Esophagus muscularis mucosa (tissue), 4 donors: ENCODE measurements around the gene TMEM185A.

Source experiments
- EP300 ChIP-seq: sonication (generic); formaldehyde crosslinking; IDR thresholded peaks from one replicate; pipeline ENCODE4 v1.6.1; 2017; ENCODE audit warnings: antibody characterized with exemption
- POLR2A ChIP-seq: fragments of 450-650 bp; IDR thresholded peaks from one replicate; pipeline ENCODE4 v1.6.1; 2017; ENCODE audit warnings: antibody characterized with exemption, moderate library complexity, mild to moderate bottlenecking, low read depth
- TF ChIP-seq, protein P1 (sequence below), 3 experiments: fragments of 200-600 bp in 2 of 3; fragments of 450-650 bp in 1 of 3; sonication (generic) in 2 of 3; IDR thresholded peaks; one replicate each; pipeline ENCODE4 v1.5.1; 2017 to 2019; ENCODE audit warnings: antibody characterized with exemption in 3 of 3, mild to moderate bottlenecking in 2 of 3, moderate library complexity in 1 of 3

DNA sequence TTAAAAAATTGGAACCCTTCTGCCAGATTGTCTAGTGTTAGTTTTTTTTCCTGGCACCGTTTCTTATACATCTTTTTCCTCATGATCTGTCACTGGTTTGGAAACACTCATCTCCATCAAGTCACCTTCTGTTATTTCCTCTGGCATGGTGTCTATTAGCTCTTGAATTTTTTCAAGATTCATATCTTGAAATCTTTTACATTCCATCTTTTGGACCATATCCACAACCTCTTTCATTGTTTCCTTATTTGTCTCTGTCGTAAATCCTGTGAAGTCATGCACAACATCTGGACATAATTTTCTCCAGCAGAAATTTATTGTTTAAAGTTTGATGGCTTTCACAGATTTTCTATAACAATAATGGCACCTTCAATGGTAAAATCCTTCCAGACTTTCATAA, 10.2 kb upstream of the TMEM185A start:
- TF ChIP-seq, protein P1, sequence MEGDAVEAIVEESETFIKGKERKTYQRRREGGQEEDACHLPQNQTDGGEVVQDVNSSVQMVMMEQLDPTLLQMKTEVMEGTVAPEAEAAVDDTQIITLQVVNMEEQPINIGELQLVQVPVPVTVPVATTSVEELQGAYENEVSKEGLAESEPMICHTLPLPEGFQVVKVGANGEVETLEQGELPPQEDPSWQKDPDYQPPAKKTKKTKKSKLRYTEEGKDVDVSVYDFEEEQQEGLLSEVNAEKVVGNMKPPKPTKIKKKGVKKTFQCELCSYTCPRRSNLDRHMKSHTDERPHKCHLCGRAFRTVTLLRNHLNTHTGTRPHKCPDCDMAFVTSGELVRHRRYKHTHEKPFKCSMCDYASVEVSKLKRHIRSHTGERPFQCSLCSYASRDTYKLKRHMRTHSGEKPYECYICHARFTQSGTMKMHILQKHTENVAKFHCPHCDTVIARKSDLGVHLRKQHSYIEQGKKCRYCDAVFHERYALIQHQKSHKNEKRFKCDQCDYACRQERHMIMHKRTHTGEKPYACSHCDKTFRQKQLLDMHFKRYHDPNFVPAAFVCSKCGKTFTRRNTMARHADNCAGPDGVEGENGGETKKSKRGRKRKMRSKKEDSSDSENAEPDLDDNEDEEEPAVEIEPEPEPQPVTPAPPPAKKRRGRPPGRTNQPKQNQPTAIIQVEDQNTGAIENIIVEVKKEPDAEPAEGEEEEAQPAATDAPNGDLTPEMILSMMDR (IDR thresholded peaks at IDR 0.05), result no peak
- TF ChIP-seq POLR2A, result no peak
- TF ChIP-seq EP300, result no peak
